Ramos (cell line): ENCODE measurements around the gene SCGB1C1.
"Not testable (repeated sequence)": the region's sequence is repeated elsewhere in the genome, so short reads cannot be mapped to it uniquely, and the experiment has no call there.

Experiments used
- in situ Hi-C: fragments of 300-500 bp; cut with MboI; formaldehyde crosslinking; loops from one replicate; pipeline ENCODE4 v1.14.3; 2022; ENCODE audit warnings: low sequenced_read_pairs; ENCODE audit not compliant: unreplicated experiment

Gene SCGB1C1

GRCh38 chr11:236774-237767 is 44.2 kb downstream of the SCGB1C1 start, which contains the start of gene PSMD13:
Gene PSMD13 (plus strand): TSS chr11:236976. CDS start chr11:237050, 74 bp downstream.
- in situ Hi-C loops, result no loop called here

- in situ Hi-C loops, result not testable (repeated sequence)
These were observed 45.5 kb downstream of the SCGB1C1 start for GRCh38 chr11:238346-238745.

GRCh38 chr11:240315-240714 is 47.4 kb downstream of the SCGB1C1 start:
- in situ Hi-C loops, result no loop called here

- in situ Hi-C loops, result no loop called here
These were observed 48.8 kb downstream of the SCGB1C1 start for GRCh38 chr11:241634-242033.
